SH-SY5Y (cell line): ENCODE data around the gene CYP4A22.

Experiments
- GATA2 ChIP-seq: IDR thresholded peaks from 2 replicates; pipeline ENCODE4 v1.6.1; 2011; ENCODE audit warnings: mild to moderate bottlenecking, low read depth, low read length
- GATA3 ChIP-seq: IDR thresholded peaks from 2 replicates; pipeline ENCODE4 v1.6.1; 2011; ENCODE audit warnings: low read depth, mild to moderate bottlenecking, low read length, moderate library complexity

DNA sequence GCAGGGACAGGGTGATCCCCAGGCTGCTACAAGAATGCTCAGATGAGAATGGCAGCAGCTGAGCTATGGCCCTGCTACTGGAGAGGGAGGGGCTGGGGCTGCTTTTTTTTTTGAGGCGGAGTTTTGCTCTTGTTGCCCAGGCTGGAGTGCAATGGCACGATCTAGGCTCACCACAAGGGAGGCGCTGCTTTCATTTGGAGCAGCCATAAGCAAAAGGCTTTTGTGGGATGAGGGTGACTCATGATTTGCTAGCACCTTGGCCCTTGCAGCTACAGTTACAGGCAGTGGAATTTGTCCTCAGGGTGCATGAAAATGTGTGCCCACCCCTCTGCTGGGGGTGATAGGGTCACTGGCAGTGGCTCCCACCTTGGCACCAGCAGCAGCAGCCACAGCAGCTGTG, 32.4 kb upstream of the CYP4A22 start:
- TF ChIP-seq GATA3 (no peak), GATA2 (no peak)
